Hematopoietic multipotent progenitor cell (in vitro differentiated cells): ENCODE results near the gene DTWD2. TPM values are rescaled to one million over a fixed set of nuclear protein-coding genes. Genes with fewer than 3 reads are reported as not detected.
"Not testable (repeated sequence)": the region's sequence is repeated elsewhere in the genome, so short reads cannot be mapped to it uniquely, and the experiment has no call there.

Experiments
- DNase-seq, 3 donors: peaks; one replicate each; pipeline ENCODE4 v3.0.0-alpha.2; 2011 to 2015; ENCODE audit warnings: low read depth in 2 of 3, low spot score in 2 of 3
- total RNA-seq: library from RNA; depleted of rRNA; stranded (reverse); fragments of >200 nt; gene quantifications from one replicate; pipeline ENCODE4 v1.2.3, GENCODE V29; 2012

Gene DTWD2
- total RNA-seq, 1 donor, result 7.3 TPM

GRCh38 chr5:118999696-119000095, 11.3 kb upstream of the DTWD2 start:
- no peak for DNase-seq

DNA sequence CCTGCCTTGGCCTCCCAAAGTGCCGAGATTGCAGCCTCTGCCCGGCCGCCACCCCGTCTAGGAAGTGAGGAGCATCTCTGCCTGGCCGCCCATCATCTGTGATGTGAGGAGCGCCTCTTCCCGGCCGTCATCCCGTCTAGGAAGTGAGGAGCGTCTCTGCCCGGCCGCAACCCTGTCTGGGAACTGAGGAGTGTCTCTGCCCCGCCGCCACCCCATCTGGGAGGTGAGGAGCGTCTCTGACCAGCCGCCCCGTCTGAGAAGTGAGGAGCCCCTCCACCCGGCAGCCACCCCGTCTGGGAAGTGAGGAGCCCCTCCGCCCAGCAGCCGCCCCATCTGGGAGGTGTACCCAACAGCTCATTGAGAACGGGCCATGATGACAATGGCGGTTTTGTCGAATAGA, 10.5 kb upstream of the DTWD2 start:
- not testable (repeated sequence) for DNase-seq

DNA sequence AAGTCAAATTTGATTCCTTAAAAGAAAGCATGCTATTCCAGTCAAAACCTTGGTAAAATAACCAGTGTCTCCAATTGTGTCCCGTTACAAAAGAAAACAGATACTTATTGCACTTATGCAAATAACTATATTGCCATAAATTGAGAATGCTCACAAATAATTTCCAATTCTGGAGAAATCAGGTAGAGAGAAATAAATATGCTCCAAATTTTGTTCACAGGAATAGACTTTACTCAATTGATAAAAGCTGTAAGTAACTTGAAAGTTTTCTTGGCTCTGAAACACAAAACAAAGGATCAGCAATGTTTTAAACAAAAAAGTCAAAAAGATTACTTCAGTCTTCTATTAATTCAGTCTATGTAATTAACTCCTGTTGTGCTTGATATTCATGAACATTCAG, 7.8 kb upstream of the DTWD2 start:
- DNase-seq, result peak in 2 of 3 donors; percentile 14 to 22

GRCh38 chr5:118994595-118994994, 6.2 kb upstream of the DTWD2 start:
- DNase-seq, result no peak

- not testable (repeated sequence) for DNase-seq
Observed at GRCh38 chr5:118993118-118993517, 4.8 kb upstream of the DTWD2 start.

- DNase-seq, result not testable (repeated sequence)
Observed at GRCh38 chr5:118992055-118992454, 3.7 kb upstream of the DTWD2 start.

DNA sequence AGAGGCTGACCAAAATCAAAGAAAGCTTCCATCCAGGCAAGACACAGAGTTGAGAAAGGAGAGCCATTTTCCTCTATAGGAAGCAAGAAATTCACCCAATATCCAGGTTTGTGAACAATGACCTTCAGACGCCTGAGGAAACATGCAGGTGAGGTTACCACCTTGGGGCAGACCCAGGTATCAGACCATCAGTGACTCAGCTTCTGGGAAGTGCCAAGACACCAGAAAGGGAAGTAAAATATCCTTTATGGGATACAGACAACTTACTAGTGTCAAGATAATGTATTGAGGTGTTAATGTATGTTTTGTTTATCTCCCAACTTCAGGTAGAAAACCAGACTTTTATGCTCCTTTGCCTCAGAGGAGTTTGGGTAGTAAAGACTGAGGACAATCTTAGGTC, 2.2 kb upstream of the DTWD2 start:
- DNase-seq, result no peak

DNA sequence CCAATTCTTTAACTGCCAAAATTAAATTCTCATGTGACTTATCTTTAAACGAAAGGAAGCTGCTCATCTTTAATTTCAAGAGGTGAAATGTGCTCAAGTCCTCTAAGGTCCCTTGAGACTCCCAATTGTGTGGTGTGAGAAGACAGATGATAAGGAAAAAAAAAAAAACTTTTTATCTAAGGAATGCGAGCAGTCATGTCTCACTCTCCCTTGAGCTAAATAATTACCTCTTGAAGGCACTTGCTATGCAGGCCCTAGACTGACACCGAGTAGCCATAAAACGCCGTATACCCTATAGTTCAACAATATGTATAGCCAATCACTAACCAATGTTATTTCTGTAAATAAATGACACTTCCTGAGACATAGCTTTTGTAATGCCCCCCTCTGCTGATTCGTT, 1.5 kb upstream of the DTWD2 start:
- DNase-seq, result no peak

DNA sequence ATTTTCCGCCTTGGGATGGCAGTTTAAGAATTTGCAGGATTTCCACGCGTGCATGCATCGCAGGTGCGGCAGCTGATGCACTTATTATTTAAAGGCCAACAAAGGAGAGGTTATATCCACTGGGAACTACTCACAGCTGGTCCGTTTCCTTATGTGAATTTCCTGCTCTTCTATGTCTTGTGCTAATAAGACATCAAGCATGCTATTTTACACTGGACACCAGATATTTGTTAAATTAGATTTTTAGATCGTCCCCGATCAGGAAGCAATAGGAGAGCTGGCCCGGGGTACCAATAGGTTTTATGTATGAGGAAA, 476 bp upstream of the DTWD2 start:
- no peak for DNase-seq

DNA sequence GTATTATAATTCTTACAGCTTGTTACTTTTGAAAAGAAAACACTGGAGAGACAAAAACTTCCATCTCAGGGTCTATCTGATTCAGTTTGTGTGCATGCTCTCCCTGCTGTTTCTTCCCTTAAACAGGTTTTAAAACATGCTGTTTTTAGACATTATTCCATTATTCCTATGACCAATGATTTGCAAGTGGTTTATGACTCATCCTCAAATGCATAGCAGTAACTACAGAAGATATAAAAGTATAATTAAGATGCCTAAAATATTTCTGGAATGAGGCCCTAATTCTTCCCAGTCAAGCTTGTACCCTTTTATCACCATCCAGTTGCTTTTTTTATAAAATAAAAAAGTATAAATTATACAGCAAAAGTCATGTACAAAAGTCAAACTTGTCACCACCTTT, 3.7 kb downstream of the DTWD2 start:
- DNase-seq, result no peak

GRCh38 chr5:118981783-118982182, 6.6 kb downstream of the DTWD2 start:
- no peak for DNase-seq

DNA sequence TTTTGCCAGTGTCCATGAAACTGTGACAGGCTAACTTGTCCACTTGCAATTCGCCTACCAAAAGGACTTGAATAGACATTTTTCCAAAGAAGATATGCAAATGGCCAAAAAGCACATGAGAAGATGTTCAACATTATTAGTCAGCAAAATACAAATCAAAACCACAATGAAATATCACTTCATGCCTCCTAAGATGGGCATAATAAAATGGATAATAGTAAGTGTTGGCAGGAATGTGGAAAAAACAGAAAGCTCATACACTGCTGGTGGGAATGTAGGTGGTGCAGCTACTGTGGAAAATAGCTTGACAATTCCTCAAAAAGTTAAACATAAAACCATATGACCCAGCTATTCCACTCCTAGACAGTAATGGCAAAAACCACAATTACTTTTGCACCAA, 7.9 kb downstream of the DTWD2 start:
- DNase-seq, result no peak

DNA sequence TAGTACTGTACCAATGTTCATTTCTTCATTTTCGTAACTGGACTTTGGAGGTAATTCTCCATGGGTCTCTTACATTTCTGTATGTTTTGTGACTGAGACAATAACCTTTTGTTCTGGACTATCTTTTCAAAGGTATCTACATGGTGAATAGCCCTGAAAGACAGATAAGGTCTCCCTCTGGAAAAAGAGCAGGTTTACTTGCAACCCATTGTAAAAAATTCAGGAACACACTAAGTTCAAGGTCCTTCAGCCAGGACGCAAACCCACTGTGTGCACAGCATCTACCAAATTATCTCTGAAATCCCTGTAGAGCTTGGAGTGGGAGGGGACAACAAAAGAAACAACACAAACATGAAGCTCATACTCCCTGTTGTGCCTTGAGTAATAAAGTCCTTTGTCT, 8.3 kb downstream of the DTWD2 start:
- no peak for DNase-seq

DNA sequence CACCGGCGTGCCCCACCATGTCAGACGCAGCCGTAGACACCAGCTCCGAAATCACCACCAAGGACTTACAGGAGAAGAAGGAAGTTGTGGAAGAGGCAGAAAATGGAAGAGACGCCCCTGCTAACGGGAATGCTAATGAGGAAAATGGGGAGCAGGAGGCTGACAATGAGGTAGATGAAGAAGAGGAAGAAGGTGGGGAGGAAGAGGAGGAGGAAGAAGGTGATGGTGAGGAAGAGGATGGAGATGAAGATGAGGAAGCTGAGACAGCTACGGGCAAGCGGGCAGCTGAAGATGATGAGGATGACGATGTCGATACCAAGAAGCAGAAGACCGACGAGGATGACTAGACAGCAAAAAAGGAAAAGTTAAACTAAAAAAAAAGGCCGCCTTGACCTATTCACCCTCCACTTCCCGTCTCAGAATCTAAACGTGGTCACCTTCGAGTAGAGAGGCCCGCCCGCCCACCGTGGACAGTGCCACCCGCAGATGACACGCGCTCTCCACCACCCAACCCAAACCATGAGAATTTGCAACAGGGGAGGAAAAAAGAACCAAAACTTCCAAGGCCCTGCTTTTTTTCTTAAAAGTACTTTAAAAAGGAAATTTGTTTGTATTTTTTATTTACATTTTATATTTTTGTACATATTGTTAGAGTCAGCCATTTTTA, 14.4 kb downstream of the DTWD2 start:
- not testable (repeated sequence) for DNase-seq

DNA sequence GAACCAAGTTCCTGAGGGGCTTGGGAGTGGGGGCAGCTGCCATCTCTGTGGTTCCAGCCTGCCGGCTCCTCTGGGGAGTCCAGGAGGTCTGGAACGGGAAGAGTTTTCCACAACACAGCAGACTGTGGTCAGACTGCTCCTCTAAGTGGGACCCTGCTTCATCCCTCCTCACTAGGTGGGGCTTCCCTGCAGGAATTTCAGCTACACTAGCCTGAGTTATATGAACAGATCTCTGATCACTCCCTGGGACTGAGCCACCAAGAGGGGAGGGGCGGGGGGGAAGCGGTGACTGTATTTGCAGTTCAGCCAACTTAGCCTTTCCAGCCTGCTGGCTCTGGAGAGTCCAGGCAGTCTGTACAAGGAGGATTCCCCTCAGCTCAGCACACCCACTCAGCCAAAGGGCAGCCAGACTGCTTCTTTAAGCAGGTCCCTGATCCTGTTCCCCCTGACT, 19.4 kb downstream of the DTWD2 start:
- no peak for DNase-seq

- DNase-seq, result no peak
Observed at GRCh38 chr5:118968406-118968911, 19.9 kb downstream of the DTWD2 start.

- DNase-seq, result no peak
Observed at GRCh38 chr5:118967059-118967508, 21.3 kb downstream of the DTWD2 start.

DNA sequence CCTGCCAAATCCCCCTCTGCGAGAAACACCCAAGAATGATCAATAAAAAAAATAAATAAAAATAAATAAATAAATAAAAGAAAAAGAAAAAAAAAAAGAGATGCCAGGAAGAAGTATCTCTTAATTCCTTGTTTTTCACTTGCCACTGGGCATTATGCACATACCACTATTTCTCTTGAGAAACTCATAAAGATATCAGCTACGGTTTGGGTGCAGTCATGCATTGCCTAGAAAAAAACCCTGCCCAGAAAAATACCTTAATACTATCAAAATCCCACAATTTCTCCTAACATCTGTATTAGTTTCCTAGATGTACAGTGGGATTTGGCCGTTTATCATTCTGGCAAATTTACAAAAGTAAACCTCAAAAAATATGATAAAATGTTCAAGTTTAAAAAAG, 22.5 kb downstream of the DTWD2 start:
- no peak for DNase-seq

- not testable (repeated sequence) for DNase-seq
Observed at GRCh38 chr5:118964970-118965369, 23.4 kb downstream of the DTWD2 start.

GRCh38 chr5:118964388-118964787, 24.0 kb downstream of the DTWD2 start:
- DNase-seq, result not testable (repeated sequence)

- DNase-seq, result no peak
Observed at GRCh38 chr5:118963169-118963568, 25.2 kb downstream of the DTWD2 start.

GRCh38 chr5:118960557-118960956, 27.8 kb downstream of the DTWD2 start:
- no peak for DNase-seq

DNA sequence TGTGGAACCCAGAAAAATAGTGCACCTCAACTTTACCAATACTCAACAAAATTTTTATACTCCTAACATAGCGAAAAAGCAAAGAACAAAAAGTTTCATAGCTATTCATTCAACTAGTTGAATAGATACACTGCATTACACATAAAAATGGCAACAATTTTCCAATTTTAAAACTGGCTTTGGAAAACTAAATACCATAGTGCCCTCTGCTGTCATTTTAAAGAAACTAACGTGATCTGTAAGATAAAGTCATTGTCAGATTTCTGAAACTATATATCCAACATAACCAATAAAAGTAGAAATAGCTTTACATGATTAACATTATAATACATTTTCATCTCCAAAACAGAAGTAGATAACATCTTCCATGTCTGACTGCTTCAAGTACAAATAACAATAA, 31.6 kb downstream of the DTWD2 start:
- DNase-seq, result peak in 2 of 3 donors; percentile 0 to 28
